ENCODE data around the gene GRID1.
"Not testable (repeated sequence)": the region's sequence is repeated elsewhere in the genome, so short reads cannot be mapped to it uniquely, and the experiment has no call there.

GRID1 gene

DNA sequence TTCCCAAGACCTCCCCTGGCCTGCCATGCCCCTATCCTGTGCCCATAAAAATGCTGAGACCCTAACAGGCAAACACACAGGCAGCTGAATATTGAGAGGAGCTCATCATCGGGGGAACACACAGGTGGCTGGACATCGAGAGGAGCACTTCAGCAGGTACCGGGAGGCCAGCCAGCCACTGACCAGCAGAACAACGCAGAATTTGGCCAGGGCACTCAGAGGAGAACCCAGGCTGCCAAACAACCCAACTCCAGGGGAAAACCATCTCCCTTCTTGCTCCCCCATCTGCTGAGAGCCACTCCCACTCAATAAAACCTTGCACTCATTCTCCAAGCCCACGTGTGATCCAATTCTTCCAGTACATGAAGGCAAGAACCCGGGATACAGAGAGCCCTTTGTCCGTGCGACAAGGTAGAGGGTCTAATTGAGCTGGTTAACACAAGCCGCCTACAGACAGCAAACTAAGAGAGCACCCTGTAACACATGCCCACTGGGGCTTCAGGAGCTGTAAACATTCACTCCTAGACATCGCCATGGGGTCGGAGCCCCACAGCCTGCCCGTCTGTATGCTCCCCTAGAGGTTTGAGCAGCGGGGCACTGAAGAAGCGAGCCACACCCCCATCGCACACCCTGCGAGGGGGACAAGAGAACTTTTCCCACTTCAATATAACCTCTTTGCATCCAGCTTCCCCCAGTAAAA, 258.8 kb downstream of the GRID1 start:
- not testable (repeated sequence) for H3K4me1 ChIP-seq (ENCODE audit: control insufficient read depth, insufficient read depth, low read length); H3K9me3 ChIP-seq (ENCODE audit: control insufficient read depth, low read length); DNase-seq (ENCODE audit: low read depth)

DNA sequence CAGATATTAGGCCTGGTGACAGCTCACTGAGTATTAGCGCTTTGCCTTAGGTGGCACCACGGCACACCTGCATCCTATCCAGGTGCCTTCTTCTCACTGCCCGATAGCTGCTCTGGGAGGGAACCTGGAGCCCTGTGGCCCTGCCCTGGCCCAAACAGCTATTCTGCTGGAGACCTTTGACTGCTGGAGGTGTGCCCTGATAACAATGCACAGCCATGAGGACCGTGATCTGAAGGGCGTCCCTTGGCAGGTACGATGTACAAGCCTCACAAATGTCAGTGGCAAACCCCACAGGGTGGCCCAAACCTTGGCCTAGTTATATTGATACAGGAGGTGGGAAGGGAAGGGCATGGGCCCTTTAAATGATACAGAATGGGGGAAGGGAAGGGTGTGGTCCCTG, 259.5 kb downstream of the GRID1 start:
- no peak overlapping the region for H3K4me3 ChIP-seq (ENCODE audit: low read length)
- DNase-seq (ENCODE audit: low read depth), result no peak
- H3K36me3 ChIP-seq (ENCODE audit: control insufficient read depth, insufficient read depth, low read length, severe bottlenecking), result no peaks in the 10 kb centered on the region
- H3K27me3 ChIP-seq (replicated peaks; ENCODE audit: control insufficient read depth, insufficient read depth, low read length), result no peaks in the 10 kb centered on the region
- no peaks in the 10 kb centered on the region for H3K9me3 ChIP-seq (ENCODE audit: control insufficient read depth, low read length)
- no peaks in the 10 kb centered on the region for H3K4me1 ChIP-seq (ENCODE audit: control insufficient read depth, insufficient read depth, low read length)
- no peak overlapping the region for H3K9ac ChIP-seq (ENCODE audit: low read length)

More for the DNA sequence above, 258.8 kb downstream of the GRID1 start:
- not testable (repeated sequence) for H3K36me3 ChIP-seq (ENCODE audit: control insufficient read depth, insufficient read depth, low read length, severe bottlenecking); H3K27me3 ChIP-seq (replicated peaks; ENCODE audit: control insufficient read depth, insufficient read depth, low read length); H3K4me3 ChIP-seq (ENCODE audit: low read length); H3K9ac ChIP-seq (ENCODE audit: low read length)

GRCh38 chr10:86106616-86107015, 260.0 kb downstream of the GRID1 start:
- DNase-seq (ENCODE audit: low read depth), result no peak
- H3K36me3 ChIP-seq (ENCODE audit: control insufficient read depth, insufficient read depth, low read length, severe bottlenecking), result no peaks in the 10 kb centered on the region
- no peaks in the 10 kb centered on the region for H3K27me3 ChIP-seq (replicated peaks; ENCODE audit: control insufficient read depth, insufficient read depth, low read length)
- H3K4me3 ChIP-seq (ENCODE audit: low read length), result no peak overlapping the region
- no peaks in the 10 kb centered on the region for H3K9me3 ChIP-seq (ENCODE audit: control insufficient read depth, low read length)
- H3K4me1 ChIP-seq (ENCODE audit: control insufficient read depth, insufficient read depth, low read length), result no peaks in the 10 kb centered on the region
- no peak overlapping the region for H3K9ac ChIP-seq (ENCODE audit: low read length)

- Histone ChIP-seq H3K4me3 (ENCODE audit: low read length) (no peak overlapping the region), H3K27me3 (replicated peaks; ENCODE audit: control insufficient read depth, insufficient read depth, low read length) (no peaks in the 10 kb centered on the region), H3K9me3 (ENCODE audit: control insufficient read depth, low read length) (no peaks in the 10 kb centered on the region), H3K4me1 (ENCODE audit: control insufficient read depth, insufficient read depth, low read length) (no peaks in the 10 kb centered on the region), H3K36me3 (ENCODE audit: control insufficient read depth, insufficient read depth, low read length, severe bottlenecking) (no peaks in the 10 kb centered on the region), H3K9ac (ENCODE audit: low read length) (no peak overlapping the region)
- no peak for DNase-seq (ENCODE audit: low read depth)
Observed at GRCh38 chr10:86105640-86106039, 261.0 kb downstream of the GRID1 start.

- H3K4me3 ChIP-seq (ENCODE audit: low read length), result no peak overlapping the region
- H3K36me3 ChIP-seq (ENCODE audit: control insufficient read depth, insufficient read depth, low read length, severe bottlenecking), result no peaks in the 10 kb centered on the region
- no peak for DNase-seq (ENCODE audit: low read depth)
- no peak overlapping the region for H3K9ac ChIP-seq (ENCODE audit: low read length)
- H3K27me3 ChIP-seq (replicated peaks; ENCODE audit: control insufficient read depth, insufficient read depth, low read length), result no peaks in the 10 kb centered on the region
- no peaks in the 10 kb centered on the region for H3K4me1 ChIP-seq (ENCODE audit: control insufficient read depth, insufficient read depth, low read length)
- no peaks in the 10 kb centered on the region for H3K9me3 ChIP-seq (ENCODE audit: control insufficient read depth, low read length)
Observed at GRCh38 chr10:86105181-86105580, 261.4 kb downstream of the GRID1 start.

DNA sequence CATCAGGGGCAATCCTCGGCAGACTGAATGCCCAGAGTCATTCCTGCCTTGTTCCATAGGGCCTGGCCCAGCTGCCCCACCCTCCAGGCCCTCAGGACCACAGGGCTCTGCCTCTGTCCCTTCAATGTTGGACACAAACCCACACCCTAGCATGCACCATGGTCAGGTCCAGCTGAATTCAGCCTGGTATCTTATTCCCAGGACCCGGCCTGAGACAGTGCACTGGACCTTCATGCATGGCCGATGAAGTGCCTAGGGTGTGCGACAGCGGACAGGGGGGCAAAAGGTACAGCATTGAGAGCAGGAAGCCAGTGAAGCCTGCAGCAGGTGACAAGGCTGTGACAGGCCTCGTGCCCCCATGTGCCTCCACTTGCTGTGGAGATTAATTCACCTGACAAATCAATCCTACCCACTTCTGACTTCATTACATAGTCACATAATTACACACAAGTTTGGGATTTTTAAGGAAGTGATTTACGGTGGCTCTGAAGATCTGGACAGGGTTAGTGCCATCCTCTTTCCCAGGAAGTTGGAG, 261.9 kb downstream of the GRID1 start:
- H3K27me3 ChIP-seq (replicated peaks; ENCODE audit: control insufficient read depth, insufficient read depth, low read length), result no peaks in the 10 kb centered on the region
- H3K36me3 ChIP-seq (ENCODE audit: control insufficient read depth, insufficient read depth, low read length, severe bottlenecking), result no peaks in the 10 kb centered on the region
- DNase-seq (ENCODE audit: low read depth), result no peak
- no peak overlapping the region for H3K9ac ChIP-seq (ENCODE audit: low read length)
- H3K4me1 ChIP-seq (ENCODE audit: control insufficient read depth, insufficient read depth, low read length), result no peaks in the 10 kb centered on the region
- no peaks in the 10 kb centered on the region for H3K9me3 ChIP-seq (ENCODE audit: control insufficient read depth, low read length)
- H3K4me3 ChIP-seq (ENCODE audit: low read length), result no peak overlapping the region

DNA sequence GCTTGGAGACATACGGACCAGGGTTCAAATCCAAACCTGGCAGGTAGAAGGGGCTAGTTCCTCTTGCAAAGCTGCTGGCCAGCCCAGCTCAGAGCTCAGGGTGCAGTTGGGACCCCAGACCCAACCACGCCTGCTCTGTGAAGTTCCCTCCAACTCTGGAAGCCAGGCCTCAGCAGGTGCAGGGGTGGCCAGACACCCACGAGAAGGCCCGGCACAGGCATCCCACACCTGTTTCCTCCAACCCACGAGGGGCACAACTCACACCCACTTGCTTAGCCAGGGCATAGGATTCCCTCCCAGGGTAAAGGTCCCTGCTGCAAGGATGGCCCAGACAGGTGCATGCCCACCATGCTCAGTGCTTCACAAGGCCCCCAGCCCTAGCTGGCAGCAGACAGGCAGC, 262.4 kb downstream of the GRID1 start:
- Histone ChIP-seq H3K4me3 (ENCODE audit: low read length) (no peak overlapping the region), H3K27me3 (replicated peaks; ENCODE audit: control insufficient read depth, insufficient read depth, low read length) (no peaks in the 10 kb centered on the region), H3K36me3 (ENCODE audit: control insufficient read depth, insufficient read depth, low read length, severe bottlenecking) (no peaks in the 10 kb centered on the region), H3K9me3 (ENCODE audit: control insufficient read depth, low read length) (no peaks in the 10 kb centered on the region), H3K9ac (ENCODE audit: low read length) (no peak overlapping the region), H3K4me1 (ENCODE audit: control insufficient read depth, insufficient read depth, low read length) (no peaks in the 10 kb centered on the region)
- no peak for DNase-seq (ENCODE audit: low read depth)

- Histone ChIP-seq H3K27me3 (replicated peaks; ENCODE audit: control insufficient read depth, insufficient read depth, low read length) (no peaks in the 10 kb centered on the region), H3K4me1 (ENCODE audit: control insufficient read depth, insufficient read depth, low read length) (no peaks in the 10 kb centered on the region), H3K9me3 (ENCODE audit: control insufficient read depth, low read length) (no peaks in the 10 kb centered on the region), H3K4me3 (ENCODE audit: low read length) (no peak overlapping the region), H3K36me3 (ENCODE audit: control insufficient read depth, insufficient read depth, low read length, severe bottlenecking) (no peaks in the 10 kb centered on the region), H3K9ac (ENCODE audit: low read length) (no peak overlapping the region)
- no peak for DNase-seq (ENCODE audit: low read depth)
Observed at GRCh38 chr10:86103391-86104101, 263.0 kb downstream of the GRID1 start.

DNA sequence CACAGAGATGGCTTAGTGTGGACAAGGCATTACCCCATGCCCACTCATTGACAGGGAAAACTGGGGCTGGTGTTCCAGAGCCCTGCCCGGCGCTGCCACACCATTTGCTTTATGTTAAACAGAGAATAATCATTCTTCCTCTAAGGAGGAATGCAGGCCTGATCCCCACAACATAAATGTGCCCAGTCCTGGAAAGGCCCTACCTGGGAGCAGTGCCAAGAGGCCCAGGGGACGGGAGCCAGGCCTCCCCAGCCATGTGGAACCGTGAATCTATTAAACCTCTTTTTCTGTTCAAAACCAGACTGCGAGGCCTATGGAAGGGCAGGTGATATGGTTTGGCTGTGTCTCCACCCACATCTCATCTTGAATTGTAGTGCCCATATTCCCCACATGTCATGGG, 264.1 kb downstream of the GRID1 start:
- no peak for DNase-seq (ENCODE audit: low read depth)
- Histone ChIP-seq H3K9ac (ENCODE audit: low read length) (no peak overlapping the region), H3K4me3 (ENCODE audit: low read length) (no peak overlapping the region), H3K27me3 (replicated peaks; ENCODE audit: control insufficient read depth, insufficient read depth, low read length) (no peaks in the 10 kb centered on the region), H3K4me1 (ENCODE audit: control insufficient read depth, insufficient read depth, low read length) (no peaks in the 10 kb centered on the region), H3K9me3 (ENCODE audit: control insufficient read depth, low read length) (no peaks in the 10 kb centered on the region), H3K36me3 (ENCODE audit: control insufficient read depth, insufficient read depth, low read length, severe bottlenecking) (no peaks in the 10 kb centered on the region)

GRCh38 chr10:86102031-86102430, 264.6 kb downstream of the GRID1 start:
- no peaks in the 10 kb centered on the region for H3K4me1 ChIP-seq (ENCODE audit: control insufficient read depth, insufficient read depth, low read length)
- no peaks in the 10 kb centered on the region for H3K9me3 ChIP-seq (ENCODE audit: control insufficient read depth, low read length)
- no peak overlapping the region for H3K9ac ChIP-seq (ENCODE audit: low read length)
- no peak overlapping the region for H3K4me3 ChIP-seq (ENCODE audit: low read length)
- no peak for DNase-seq (ENCODE audit: low read depth)
- no peaks in the 10 kb centered on the region for H3K36me3 ChIP-seq (ENCODE audit: control insufficient read depth, insufficient read depth, low read length, severe bottlenecking)
- no peaks in the 10 kb centered on the region for H3K27me3 ChIP-seq (replicated peaks; ENCODE audit: control insufficient read depth, insufficient read depth, low read length)

- no peaks in the 10 kb centered on the region for H3K27me3 ChIP-seq (replicated peaks; ENCODE audit: control insufficient read depth, insufficient read depth, low read length)
- no peaks in the 10 kb centered on the region for H3K9me3 ChIP-seq (ENCODE audit: control insufficient read depth, low read length)
- H3K36me3 ChIP-seq (ENCODE audit: control insufficient read depth, insufficient read depth, low read length, severe bottlenecking), result no peaks in the 10 kb centered on the region
- no peak overlapping the region for H3K4me3 ChIP-seq (ENCODE audit: low read length)
- DNase-seq (ENCODE audit: low read depth), result peak; percentile 0
- no peaks in the 10 kb centered on the region for H3K4me1 ChIP-seq (ENCODE audit: control insufficient read depth, insufficient read depth, low read length)
- H3K9ac ChIP-seq (ENCODE audit: low read length), result no peak overlapping the region
Observed at GRCh38 chr10:86100581-86101061, 266.0 kb downstream of the GRID1 start.
